Astrocyte (in vitro differentiated cells and primary cell): ENCODE results near the gene KIAA0408.

ENCODE experiments used
- EZH2 ChIP-seq: IDR thresholded peaks from 2 replicates; pipeline ENCODE4 v1.6.1; 2012; ENCODE audit warnings: mild to moderate bottlenecking, low read length, inconsistent platforms; ENCODE audit not compliant: insufficient read depth
- TF ChIP-seq, protein P1 (sequence below): IDR thresholded peaks from 2 replicates; pipeline ENCODE4 v1.5.1; 2011; ENCODE audit warnings: low read depth, mild to moderate bottlenecking, inconsistent platforms, low read length, moderate library complexity; ENCODE audit not compliant: insufficient read depth

DNA sequence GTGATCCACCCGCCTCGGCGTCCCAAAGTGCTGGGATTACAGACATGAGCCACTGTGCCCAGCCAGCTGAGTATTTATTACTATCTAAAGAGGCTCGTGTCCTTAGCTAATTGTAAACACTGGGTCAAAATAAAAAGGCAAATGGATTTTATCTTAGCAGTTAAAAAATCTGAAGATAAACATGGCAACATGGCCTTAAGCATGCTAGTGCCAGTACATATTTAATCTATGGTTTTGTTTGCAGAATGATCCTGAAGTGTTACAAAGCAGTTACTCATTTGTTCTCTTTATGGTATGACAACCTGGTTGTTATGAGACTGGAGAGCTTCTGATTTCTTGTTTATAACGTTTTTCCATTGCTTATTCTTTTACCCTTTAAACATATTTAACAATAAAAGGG is 3.9 kb upstream of the KIAA0408 start:
- no peak for TF ChIP-seq EZH2
- TF ChIP-seq, protein P1, sequence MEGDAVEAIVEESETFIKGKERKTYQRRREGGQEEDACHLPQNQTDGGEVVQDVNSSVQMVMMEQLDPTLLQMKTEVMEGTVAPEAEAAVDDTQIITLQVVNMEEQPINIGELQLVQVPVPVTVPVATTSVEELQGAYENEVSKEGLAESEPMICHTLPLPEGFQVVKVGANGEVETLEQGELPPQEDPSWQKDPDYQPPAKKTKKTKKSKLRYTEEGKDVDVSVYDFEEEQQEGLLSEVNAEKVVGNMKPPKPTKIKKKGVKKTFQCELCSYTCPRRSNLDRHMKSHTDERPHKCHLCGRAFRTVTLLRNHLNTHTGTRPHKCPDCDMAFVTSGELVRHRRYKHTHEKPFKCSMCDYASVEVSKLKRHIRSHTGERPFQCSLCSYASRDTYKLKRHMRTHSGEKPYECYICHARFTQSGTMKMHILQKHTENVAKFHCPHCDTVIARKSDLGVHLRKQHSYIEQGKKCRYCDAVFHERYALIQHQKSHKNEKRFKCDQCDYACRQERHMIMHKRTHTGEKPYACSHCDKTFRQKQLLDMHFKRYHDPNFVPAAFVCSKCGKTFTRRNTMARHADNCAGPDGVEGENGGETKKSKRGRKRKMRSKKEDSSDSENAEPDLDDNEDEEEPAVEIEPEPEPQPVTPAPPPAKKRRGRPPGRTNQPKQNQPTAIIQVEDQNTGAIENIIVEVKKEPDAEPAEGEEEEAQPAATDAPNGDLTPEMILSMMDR: no peak
